ENCODE data around the gene STAB2.

- TF ChIP-seq CTCF (IDR thresholded peaks at IDR 0.05; ENCODE audit: poor library complexity, severe bottlenecking) (no peak), POLR2AphosphoS5 (IDR thresholded peaks at IDR 0.05) (no peak), TAF1 (IDR thresholded peaks at IDR 0.05; ENCODE audit: low read depth) (no peak), EZH2 (IDR thresholded peaks at IDR 0.05; ENCODE audit: borderline replicate concordance, insufficient read depth, low read length, poor library complexity, severe bottlenecking) (no peak)
These were observed 123.5 kb downstream of the STAB2 start for GRCh38 chr12:103710544-103710943.

All from neural cell (in vitro differentiated cells).